Upper lobe of left lung (tissue), 6 donors: ENCODE measurements around the gene TMEM107. TPM values are rescaled to one million over a fixed set of nuclear protein-coding genes. Genes with fewer than 3 reads are reported as not detected.

Source experiments
- ATAC-seq, 2 donors: fragments of 200-7000 bp; cut with Tn5 transposase; one replicate each; pipeline ENCODE4 v1.9.1; 2022; ENCODE audit warnings: mild to moderate bottlenecking in 2 of 2, moderate library complexity in 2 of 2; ENCODE audit not compliant: low FRiP score in 2 of 2
- DNase-seq, 2 donors: peaks; one replicate each; pipeline ENCODE4 v3.0.0-alpha.2; 2019 to 2020
- H3K27ac ChIP-seq, 4 donors: fragments of 200-600 bp; sonication (generic); one replicate each; pipeline ENCODE4 v1.5.1; 2016 to 2019
- H3K27me3 ChIP-seq, 4 donors: fragments of 200-600 bp; sonication (generic); one replicate each; pipeline ENCODE4 v1.5.1; 2017 to 2019
- H3K36me3 ChIP-seq, 4 donors: fragments of 200-600 bp; sonication (generic); one replicate each; pipeline ENCODE4 v1.5.1; 2016 to 2019
- H3K4me1 ChIP-seq, 4 donors: fragments of 200-600 bp; sonication (generic); one replicate each; pipeline ENCODE4 v1.5.1; 2018 to 2019
- H3K4me3 ChIP-seq, 4 donors: fragments of 200-600 bp; sonication (generic); one replicate each; pipeline ENCODE4 v1.5.1; 2017 to 2019; ENCODE audit warnings: mild to moderate bottlenecking in 2 of 4, moderate library complexity in 1 of 4
- H3K9me3 ChIP-seq, 4 donors: fragments of 200-600 bp; sonication (generic); one replicate each; pipeline ENCODE4 v1.5.1; 2018 to 2019
- EP300 ChIP-seq, 4 donors: sonication (generic); formaldehyde crosslinking; IDR thresholded peaks; one replicate each; pipeline ENCODE4 v1.5.1; 2017; ENCODE audit warnings: antibody characterized with exemption in 4 of 4, control low read depth in 2 of 4
- POLR2A ChIP-seq, 4 donors: fragments of 450-650 bp; IDR thresholded peaks; one replicate each; pipeline ENCODE4 v1.5.1; 2016 to 2017; ENCODE audit warnings: antibody characterized with exemption in 4 of 4, mild to moderate bottlenecking in 2 of 4
- POLR2AphosphoS5 ChIP-seq, 2 donors: sonication (generic); formaldehyde crosslinking; IDR thresholded peaks; one replicate each; pipeline ENCODE4 v1.5.1; 2017; ENCODE audit warnings: antibody characterized with exemption in 2 of 2
- WGBS, 2 donors: methylation state at CpG; one replicate each; pipeline ENCODE4 v1.1.5; 2017 to 2018; 5-methylcytosine and 5-hydroxymethylcytosine counted together
- total RNA-seq, 6 donors: library from RNA; depleted of rRNA in 4 of 6; stranded (reverse); fragments of >200 nt in 4 of 6; gene quantifications; one replicate each; pipeline versions ENCODE4 v1.1.0 to v1.2.1, GENCODE V29; 2016 to 2021
- TF ChIP-seq, protein P1 (sequence below), 6 experiments: fragments of 450-650 bp in 4 of 6; fragments of 200-600 bp in 2 of 6; sonication (generic) in 2 of 6; IDR thresholded peaks; one replicate each; pipeline ENCODE4 v1.5.1; 2016 to 2019; ENCODE audit warnings: antibody characterized with exemption in 6 of 6
- donor health status: DM: no; HTN: no; CAD: no; lungs with moderate emphysema.
- donor health status: DM: no; HTN: yes; CAD: no; lungs with severe emphysema.

TMEM107 gene
- total RNA-seq, 6 donors from 2014 or later, result 11.5 to 32.5 (median 17.3) TPM

DNA sequence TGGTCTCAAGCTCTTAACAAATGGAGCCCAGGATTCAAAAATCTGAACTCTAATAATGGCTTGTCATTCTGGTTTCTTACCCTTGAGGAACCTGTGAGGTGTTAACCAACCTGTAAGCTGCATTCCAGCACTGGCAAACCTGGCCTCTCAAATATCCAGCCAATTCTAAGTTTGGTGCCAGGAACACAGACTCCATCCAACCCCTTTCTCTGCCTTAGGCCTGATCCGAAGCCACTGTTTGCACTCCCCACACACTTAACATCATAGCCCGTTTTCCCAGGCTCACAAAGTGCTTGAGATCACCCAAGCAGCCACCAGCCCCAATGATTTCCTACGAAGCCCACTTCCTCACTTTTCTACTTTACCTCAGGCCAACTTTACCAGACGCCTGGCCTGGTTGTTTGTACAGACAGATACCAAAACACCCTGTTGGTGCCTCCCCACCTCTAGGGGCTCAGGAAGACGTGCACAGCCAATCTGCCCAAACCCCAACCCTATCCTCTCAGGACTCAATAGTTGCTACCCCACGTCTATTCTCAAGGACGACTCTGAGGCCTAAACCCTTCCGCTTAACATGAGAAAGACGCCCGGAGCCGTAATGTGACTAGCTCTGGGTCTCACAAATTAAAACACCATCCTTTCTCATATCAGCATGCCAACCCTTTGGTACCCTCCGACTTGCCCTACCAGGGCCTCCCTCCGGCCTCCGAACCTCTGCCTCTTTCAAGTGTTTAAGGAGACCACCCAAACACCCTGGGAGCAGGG lies 20.8 kb downstream of the TMEM107 start:
- 22 to 27% methylated on average over 14 of the region's 14 CpGs for WGBS, 2 donors
- TF ChIP-seq, protein P1, sequence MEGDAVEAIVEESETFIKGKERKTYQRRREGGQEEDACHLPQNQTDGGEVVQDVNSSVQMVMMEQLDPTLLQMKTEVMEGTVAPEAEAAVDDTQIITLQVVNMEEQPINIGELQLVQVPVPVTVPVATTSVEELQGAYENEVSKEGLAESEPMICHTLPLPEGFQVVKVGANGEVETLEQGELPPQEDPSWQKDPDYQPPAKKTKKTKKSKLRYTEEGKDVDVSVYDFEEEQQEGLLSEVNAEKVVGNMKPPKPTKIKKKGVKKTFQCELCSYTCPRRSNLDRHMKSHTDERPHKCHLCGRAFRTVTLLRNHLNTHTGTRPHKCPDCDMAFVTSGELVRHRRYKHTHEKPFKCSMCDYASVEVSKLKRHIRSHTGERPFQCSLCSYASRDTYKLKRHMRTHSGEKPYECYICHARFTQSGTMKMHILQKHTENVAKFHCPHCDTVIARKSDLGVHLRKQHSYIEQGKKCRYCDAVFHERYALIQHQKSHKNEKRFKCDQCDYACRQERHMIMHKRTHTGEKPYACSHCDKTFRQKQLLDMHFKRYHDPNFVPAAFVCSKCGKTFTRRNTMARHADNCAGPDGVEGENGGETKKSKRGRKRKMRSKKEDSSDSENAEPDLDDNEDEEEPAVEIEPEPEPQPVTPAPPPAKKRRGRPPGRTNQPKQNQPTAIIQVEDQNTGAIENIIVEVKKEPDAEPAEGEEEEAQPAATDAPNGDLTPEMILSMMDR (IDR thresholded peaks at IDR 0.05), result peak in 1 of 6 experiments; percentile 6
- TF ChIP-seq EP300 (IDR thresholded peaks at IDR 0.05) (no peak), POLR2AphosphoS5 (IDR thresholded peaks at IDR 0.05) (peak in 1 of 2 donors; percentile 13), POLR2A (IDR thresholded peaks at IDR 0.05) (peak in 2 of 4 donors; percentile 33 to 62)
- Histone ChIP-seq H3K27me3 (no peaks in the 10 kb centered on the region), H3K4me1 (peaks cover 29 to 56% (median 38%) of the 10 kb centered on the region in 4 donors), H3K36me3 (peaks cover 7 to 32% (median 14%) of the 10 kb centered on the region in 4 donors), H3K27ac (peak overlapping the region; percentile 98 to 100 (median 99)), H3K9me3 (no peaks in the 10 kb centered on the region), H3K4me3 (peak overlapping the region; percentile 63 to 88 (median 80))
- ATAC-seq, result no peak
- DNase-seq, result no peak

DNA sequence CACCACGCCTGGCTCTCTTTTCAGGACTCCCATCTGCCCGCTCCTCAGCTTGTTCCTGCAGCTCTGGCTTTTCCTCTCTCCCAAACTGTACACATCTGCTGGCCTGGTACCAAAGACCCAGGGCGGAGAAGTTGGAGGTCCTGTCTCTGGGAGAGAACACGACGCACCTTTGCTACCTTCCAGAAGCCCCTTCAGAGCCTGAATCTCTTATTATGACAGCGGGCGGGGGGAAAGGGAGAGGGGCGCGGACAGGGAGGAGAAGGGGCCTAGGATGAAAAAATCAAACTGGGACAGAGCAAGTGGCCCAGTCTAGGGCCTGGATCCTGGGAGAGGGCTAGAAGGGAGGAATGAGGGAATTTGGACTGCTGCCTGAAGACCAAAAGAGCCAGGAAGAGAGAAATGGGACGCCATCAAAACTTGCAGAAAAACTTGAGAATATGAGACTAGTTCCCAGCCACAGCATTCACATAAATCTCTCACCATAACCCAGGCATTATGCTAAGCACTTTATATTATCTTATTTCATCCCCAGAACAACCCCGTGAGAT lies 21.5 kb downstream of the TMEM107 start:
- Histone ChIP-seq H3K36me3 (peaks cover 14 to 34% (median 20%) of the 10 kb centered on the region in 4 donors), H3K27ac (peak overlapping the region; percentile 98 to 100 (median 99)), H3K27me3 (no peaks in the 10 kb centered on the region), H3K4me3 (peak overlapping the region; percentile 63 to 88 (median 80)), H3K9me3 (no peaks in the 10 kb centered on the region), H3K4me1 (peaks cover 36 to 60% (median 44%) of the 10 kb centered on the region in 4 donors)
- 15 to 25% methylated on average over 11 of the region's 11 CpGs for WGBS, 2 donors
- DNase-seq (no peak), ATAC-seq (no peak)
- TF ChIP-seq POLR2A (IDR thresholded peaks at IDR 0.05) (peak in 1 of 4 donors; percentile 1), EP300 (IDR thresholded peaks at IDR 0.05) (no peak)

DNA sequence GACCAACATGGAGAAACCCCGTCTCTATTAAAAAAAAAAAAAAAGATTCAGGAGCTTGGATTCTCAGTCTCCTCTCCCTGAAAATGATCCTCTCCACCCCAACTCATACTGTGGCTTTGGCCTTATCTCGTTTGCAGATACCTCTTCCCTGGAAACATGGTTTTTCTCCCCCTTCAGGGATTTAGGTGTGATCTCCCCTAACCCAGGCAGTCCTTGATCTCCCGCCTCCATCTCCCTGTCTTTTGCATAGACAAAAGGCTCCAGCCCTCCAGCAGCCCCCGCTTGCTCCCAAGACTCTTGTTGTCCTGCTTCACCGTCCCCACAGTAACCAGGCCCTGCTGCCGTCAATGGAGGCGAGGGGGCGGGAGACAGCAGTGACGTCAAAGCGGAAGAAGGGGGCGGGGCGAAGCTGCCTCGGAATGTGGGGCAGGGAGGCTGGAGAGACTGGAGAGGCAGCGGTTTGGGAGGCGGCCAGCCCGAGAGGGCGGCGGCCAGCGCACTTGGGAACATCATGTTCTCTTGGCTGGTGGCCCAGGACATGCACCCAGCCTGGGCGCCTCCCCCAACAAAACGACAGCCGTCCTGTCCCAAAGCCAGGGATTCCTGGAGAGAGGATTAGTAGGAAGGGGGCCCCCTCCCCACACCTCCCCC lies 22.1 kb downstream of the TMEM107 start:
- H3K4me1 ChIP-seq, result peaks cover 36 to 61% (median 44%) of the 10 kb centered on the region in 4 donors
- DNase-seq, result peak; percentile 99
- H3K27me3 ChIP-seq, result no peaks in the 10 kb centered on the region
- ATAC-seq, result peak; percentile 64 to 79
- peak; percentile 100 for TF ChIP-seq POLR2AphosphoS5 (IDR thresholded peaks at IDR 0.05)
- TF ChIP-seq, protein P1 (IDR thresholded peaks at IDR 0.05), result peak in 1 of 6 experiments; percentile 16
- TF ChIP-seq POLR2A (IDR thresholded peaks at IDR 0.05), result peak in 3 of 4 donors; percentile 76 to 93 (median 82)
- peak; percentile 99 to 100 (median 100) for TF ChIP-seq EP300 (IDR thresholded peaks at IDR 0.05)
- peak overlapping the region; percentile 63 to 88 (median 80) for H3K4me3 ChIP-seq
- WGBS, 2 donors, result 2% methylated on average over 17 to 22 of the region's 22 CpGs
- H3K9me3 ChIP-seq, result no peaks in the 10 kb centered on the region
- peaks cover 20 to 35% (median 22%) of the 10 kb centered on the region in 4 donors for H3K36me3 ChIP-seq
- H3K27ac ChIP-seq, result peak overlapping the region; percentile 98 to 100 (median 99)

DNA sequence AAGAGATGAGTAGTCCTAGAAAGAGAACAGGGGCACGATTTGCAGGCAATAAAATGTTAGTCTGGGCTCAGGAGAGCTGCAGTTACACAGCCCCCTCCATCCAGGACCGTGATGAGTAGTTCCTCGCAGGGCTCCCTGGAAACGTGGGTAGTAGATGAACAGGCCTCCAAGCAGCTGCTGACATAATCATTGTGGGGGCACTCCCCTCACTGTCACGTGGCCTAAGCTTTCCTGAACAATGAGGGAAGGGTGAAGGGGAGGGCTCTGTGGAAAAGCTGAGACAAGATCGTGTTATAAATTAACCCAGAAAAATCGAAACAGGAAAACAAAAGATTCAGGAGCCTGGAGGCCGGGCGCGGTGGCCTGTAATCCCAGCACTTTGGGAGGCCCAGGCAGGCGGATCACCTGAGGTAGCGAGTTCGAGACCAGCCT lies 22.6 kb downstream of the TMEM107 start:
- peak; percentile 2 to 47 for ATAC-seq
- H3K36me3 ChIP-seq, result peaks cover 23 to 40% (median 27%) of the 10 kb centered on the region in 4 donors
- DNase-seq, result peak; percentile 78 to 90
- H3K9me3 ChIP-seq, result no peaks in the 10 kb centered on the region
- H3K4me1 ChIP-seq, result peaks cover 35 to 62% (median 41%) of the 10 kb centered on the region in 4 donors
- peak overlapping the region in 3 of 4 donors; percentile 63 to 85 (median 74) for H3K4me3 ChIP-seq
- WGBS, 2 donors, result 18 to 25% methylated on average over 13 of the region's 13 CpGs
- H3K27me3 ChIP-seq, result no peaks in the 10 kb centered on the region
- TF ChIP-seq EP300 (IDR thresholded peaks at IDR 0.05), result peak in 2 of 4 donors; percentile 55 to 59
- no peak for TF ChIP-seq POLR2A (IDR thresholded peaks at IDR 0.05)
- peak; percentile 81 to 84 for TF ChIP-seq POLR2AphosphoS5 (IDR thresholded peaks at IDR 0.05)
- TF ChIP-seq, protein P1 (IDR thresholded peaks at IDR 0.05), result no peak
- H3K27ac ChIP-seq, result peak overlapping the region; percentile 98 to 100 (median 99)
